Trophoblast cell (in vitro differentiated cells and primary cell): ENCODE data around the gene KLLN.

Experiments
- DNase-seq, 2 donors: peaks; one replicate each; pipeline ENCODE4 v3.0.0-alpha.2; 2016
- H2AFZ ChIP-seq: 2 replicates; pipeline ENCODE4 v1.6.1; 2013; ENCODE audit warnings: low read length, moderate library complexity, mild to moderate bottlenecking; ENCODE audit not compliant: insufficient read depth, poor library complexity
- H2AK5ac ChIP-seq: 2 replicates; pipeline ENCODE4 v1.6.1; 2013; ENCODE audit warnings: mild to moderate bottlenecking, low read length
- H2BK120ac ChIP-seq: 2 replicates; pipeline ENCODE4 v1.6.1; 2013; ENCODE audit warnings: low read length, mild to moderate bottlenecking, moderate library complexity; ENCODE audit not compliant: insufficient read depth, poor library complexity
- H2BK12ac ChIP-seq: 2 replicates; pipeline ENCODE4 v1.6.1; 2013; ENCODE audit warnings: mild to moderate bottlenecking, low read length, moderate library complexity
- H2BK5ac ChIP-seq: 2 replicates; pipeline ENCODE4 v1.6.1; 2013; ENCODE audit warnings: low read length, low read depth, moderate library complexity, mild to moderate bottlenecking; ENCODE audit not compliant: poor library complexity
- H3K14ac ChIP-seq: 2 replicates; pipeline ENCODE4 v1.6.1; 2013; ENCODE audit warnings: mild to moderate bottlenecking, low read length
- H3K18ac ChIP-seq: 2 replicates; pipeline ENCODE4 v1.6.1; 2013; ENCODE audit warnings: mild to moderate bottlenecking, low read length
- H3K23ac ChIP-seq: 2 replicates; pipeline ENCODE4 v1.6.1; 2013; ENCODE audit warnings: low read length
- H3K27ac ChIP-seq: 2 replicates; pipeline ENCODE4 v1.5.1; 2013; ENCODE audit warnings: low read depth, mild to moderate bottlenecking, inconsistent platforms, low read length, moderate library complexity
- H3K27me3 ChIP-seq: 2 replicates; pipeline ENCODE4 v1.6.1; 2013; ENCODE audit warnings: inconsistent platforms, mild to moderate bottlenecking, low read length, moderate library complexity; ENCODE audit not compliant: insufficient read depth
- H3K36me3 ChIP-seq, 2 experiments: 1 replicate in 1 of 2; 2 replicates in 1 of 2; pipeline ENCODE4 v1.6.1; 2013; ENCODE audit warnings: low read length in 2 of 2, mild to moderate bottlenecking in 2 of 2, moderate library complexity in 1 of 2; ENCODE audit not compliant: insufficient read depth in 2 of 2, control insufficient read depth in 1 of 2
- H3K4ac ChIP-seq: 2 replicates; pipeline ENCODE4 v1.6.1; 2013; ENCODE audit warnings: low read depth, mild to moderate bottlenecking, low read length, moderate library complexity
- H3K4me1 ChIP-seq, 2 experiments: 1 replicate in 1 of 2; 2 replicates in 1 of 2; pipeline ENCODE4 v1.6.1; 2013; ENCODE audit warnings: low read length in 2 of 2, mild to moderate bottlenecking in 2 of 2, moderate library complexity in 1 of 2; ENCODE audit not compliant: insufficient read depth in 2 of 2, control insufficient read depth in 1 of 2
- H3K4me2 ChIP-seq: 2 replicates; pipeline ENCODE4 v1.6.1; 2013; ENCODE audit warnings: inconsistent platforms, mild to moderate bottlenecking, low read length, moderate library complexity
- H3K4me3 ChIP-seq: 2 replicates; pipeline ENCODE4 v1.5.1; 2013; ENCODE audit warnings: mild to moderate bottlenecking, low read depth, low read length, inconsistent platforms
- H3K79me1 ChIP-seq: one replicate; pipeline ENCODE4 v1.6.1; 2013; ENCODE audit warnings: low read length
- H3K79me2 ChIP-seq: 2 replicates; pipeline ENCODE4 v1.6.1; 2013; ENCODE audit warnings: low read length, mild to moderate bottlenecking; ENCODE audit not compliant: control insufficient read depth, insufficient read depth, poor library complexity
- H3K9ac ChIP-seq: 2 replicates; pipeline ENCODE4 v1.6.1; 2013; ENCODE audit warnings: mild to moderate bottlenecking, low read length
- H3K9me3 ChIP-seq: 2 replicates; pipeline ENCODE4 v1.6.1; 2013; ENCODE audit warnings: low read depth, mild to moderate bottlenecking, control low read depth, inconsistent platforms, low read length; ENCODE audit not compliant: insufficient read depth
- H4K12ac ChIP-seq: 2 replicates; pipeline ENCODE4 v1.6.1; 2013; ENCODE audit warnings: low read depth, mild to moderate bottlenecking, low read length, moderate library complexity
- H4K8ac ChIP-seq: 2 replicates; pipeline ENCODE4 v1.6.1; 2013; ENCODE audit warnings: low read depth, mild to moderate bottlenecking, low read length, moderate library complexity
- H4K91ac ChIP-seq: one replicate; pipeline ENCODE4 v1.6.1; 2013; ENCODE audit warnings: low read depth, mild to moderate bottlenecking, low read length, moderate library complexity
- WGBS: extraction: QIAGEN DNeasy Blood & Tissue Kit; methylation state at CpG from one replicate; pipeline ENCODE4 v1.1.7; 2013; ENCODE audit warnings: missing lambda C conversion rate; ENCODE audit not compliant: insufficient read length, insufficient coverage; ENCODE audit errors: extremely low coverage; 5-methylcytosine and 5-hydroxymethylcytosine counted together

KLLN gene

DNA sequence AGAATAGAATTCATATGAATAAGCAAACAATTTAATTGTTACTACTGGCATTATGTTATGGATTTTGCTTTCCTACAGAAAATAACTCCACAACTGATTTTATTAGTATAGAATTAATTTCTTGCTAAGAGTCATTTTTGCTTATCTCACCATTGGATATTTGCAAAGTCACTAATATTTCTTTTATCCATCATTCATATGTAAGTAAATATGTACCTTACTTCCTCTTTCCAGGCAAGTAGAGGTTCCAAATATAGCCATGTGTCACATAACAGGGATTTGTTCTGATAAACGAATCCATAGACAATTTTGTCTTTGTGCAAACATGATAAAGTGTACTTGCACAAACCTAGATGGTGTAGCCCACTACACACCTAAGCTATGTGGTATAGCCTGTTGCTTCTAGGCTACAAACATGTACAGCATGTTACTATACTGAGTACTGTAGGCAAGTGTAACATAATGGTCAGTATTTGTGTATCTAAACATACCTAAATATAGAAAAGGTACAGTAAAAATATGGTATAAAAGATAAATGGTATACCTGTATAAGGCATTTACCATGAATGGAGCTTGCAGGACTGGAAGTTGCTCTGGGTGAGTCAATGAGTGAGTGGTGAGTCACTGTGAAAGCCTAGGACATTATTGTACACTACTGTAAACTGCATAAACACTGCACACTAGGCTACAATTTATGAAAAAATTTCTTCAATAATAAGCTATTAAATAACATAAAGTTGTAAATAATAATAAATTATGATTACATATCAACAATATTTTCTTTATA is 18.3 kb downstream of the KLLN start:
- Histone ChIP-seq H3K14ac (no peak overlapping the region), H3K9ac (no peak overlapping the region), H3K4ac (no peak overlapping the region), H3K4me2 (no peak overlapping the region), H3K79me2 (no peaks in the 10 kb centered on the region), H2AFZ (no peak overlapping the region), H4K8ac (no peak overlapping the region), H2BK120ac (no peak overlapping the region), H4K91ac (no peak overlapping the region), H3K9me3 (no peaks in the 10 kb centered on the region), H3K36me3 (no peaks in the 10 kb centered on the region), H4K12ac (no peak overlapping the region), H2AK5ac (no peak overlapping the region), H3K4me3 (no peak overlapping the region), H3K79me1 (peaks cover 13% of the 10 kb centered on the region), H3K27ac (no peak overlapping the region), H3K27me3 (no peaks in the 10 kb centered on the region), H3K23ac (no peak overlapping the region), H2BK12ac (no peak overlapping the region), H3K18ac (no peak overlapping the region), H3K4me1 (peaks cover 2 to 5% of the 10 kb centered on the region in 2 experiments), H2BK5ac (no peak overlapping the region)
- no CpG with 5 or more reads among the region's 1 CpG for WGBS
- peak; percentile 31 to 66 for DNase-seq

DNA sequence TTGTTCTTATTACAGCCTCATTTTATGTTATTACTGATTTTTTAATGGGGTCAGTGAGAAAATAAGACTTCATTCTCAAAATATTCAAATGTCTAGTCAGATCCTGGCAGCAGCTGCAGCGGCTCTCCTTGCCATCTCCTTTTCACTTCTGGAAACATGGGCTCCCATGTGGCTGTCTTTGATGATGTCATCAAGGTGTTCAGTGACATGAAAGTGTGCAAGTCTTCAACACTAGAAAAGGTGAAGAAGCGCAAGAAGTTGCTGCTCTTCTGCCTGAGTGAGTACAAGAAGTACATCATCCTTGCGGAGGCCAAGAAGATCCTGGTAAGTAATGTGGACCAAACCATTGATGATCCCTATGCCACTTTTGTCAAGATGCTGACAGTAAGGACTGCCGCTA is 19.6 kb downstream of the KLLN start:
- peak overlapping the region; percentile 28 for H4K91ac ChIP-seq
- H3K9ac ChIP-seq: no peak overlapping the region
- peak overlapping the region; percentile 4 for H3K14ac ChIP-seq
- no peak overlapping the region for H3K27ac ChIP-seq
- no peak overlapping the region for H3K4me2 ChIP-seq
- H2BK120ac ChIP-seq: peak overlapping the region; percentile 18
- H3K79me2 ChIP-seq: no peaks in the 10 kb centered on the region
- H3K36me3 ChIP-seq: no peaks in the 10 kb centered on the region
- peak overlapping the region; percentile 92 for H2AK5ac ChIP-seq
- peaks cover 2 to 5% of the 10 kb centered on the region in 2 experiments for H3K4me1 ChIP-seq
- no peak overlapping the region for H3K18ac ChIP-seq
- peaks cover 13% of the 10 kb centered on the region for H3K79me1 ChIP-seq
- no peak overlapping the region for H3K23ac ChIP-seq
- peak overlapping the region; percentile 74 for H2BK12ac ChIP-seq
- no peaks in the 10 kb centered on the region for H3K9me3 ChIP-seq
- peak overlapping the region; percentile 33 for H4K8ac ChIP-seq
- no CpG with 5 or more reads among the region's 4 CpGs for WGBS
- no peak for DNase-seq
- no peak overlapping the region for H2BK5ac ChIP-seq
- no peak overlapping the region for H2AFZ ChIP-seq
- peak overlapping the region; percentile 6 for H3K4ac ChIP-seq
- H4K12ac ChIP-seq: no peak overlapping the region
- H3K4me3 ChIP-seq: no peak overlapping the region
- no peaks in the 10 kb centered on the region for H3K27me3 ChIP-seq

DNA sequence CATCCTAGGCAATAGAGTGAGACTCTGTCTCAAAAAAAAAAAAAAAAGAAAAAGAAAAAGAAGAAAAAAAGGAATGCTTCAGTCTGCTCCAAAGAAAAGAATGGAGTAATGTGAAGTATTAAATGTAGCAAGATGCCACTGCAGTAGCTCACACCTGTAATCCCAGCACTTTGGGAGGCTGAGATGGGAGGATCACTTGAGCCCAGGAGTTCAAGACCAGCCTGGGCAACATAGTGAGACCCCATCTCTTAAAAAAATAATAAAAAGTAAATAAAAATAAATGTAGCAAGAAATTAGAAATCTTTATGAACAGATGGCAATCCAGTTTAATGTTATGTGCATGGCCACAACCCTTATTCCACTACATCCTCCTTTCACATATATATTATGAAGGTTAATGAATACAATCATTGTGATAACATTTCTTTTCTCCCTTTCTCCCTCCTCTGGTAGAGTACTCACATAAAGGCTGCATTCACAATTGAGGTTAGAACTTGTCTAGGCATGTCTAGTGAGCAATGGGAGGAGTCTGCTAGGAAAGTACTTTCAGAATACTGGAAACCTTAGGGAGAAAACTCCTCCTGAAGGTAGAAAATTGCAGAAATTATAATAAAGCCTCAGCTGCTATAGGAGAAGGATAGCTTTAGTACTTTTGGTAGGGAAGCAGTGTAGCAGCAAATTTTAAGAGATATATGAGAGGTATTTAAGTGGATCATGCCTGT is 20.4 kb downstream of the KLLN start:
- Histone ChIP-seq H3K4me1 (peaks cover 2 to 5% of the 10 kb centered on the region in 2 experiments), H2BK5ac (peak overlapping the region; percentile 8), H3K4ac (no peak overlapping the region), H2BK12ac (no peak overlapping the region), H3K27me3 (no peaks in the 10 kb centered on the region), H4K91ac (peak overlapping the region; percentile 75), H3K79me1 (peaks cover 13% of the 10 kb centered on the region), H2BK120ac (peak overlapping the region; percentile 94), H4K12ac (no peak overlapping the region), H3K27ac (no peak overlapping the region), H3K36me3 (no peaks in the 10 kb centered on the region), H3K23ac (no peak overlapping the region), H3K4me2 (no peak overlapping the region), H3K18ac (peak overlapping the region; percentile 75), H2AFZ (no peak overlapping the region), H3K79me2 (no peaks in the 10 kb centered on the region), H3K9ac (no peak overlapping the region), H2AK5ac (no peak overlapping the region), H3K9me3 (no peaks in the 10 kb centered on the region), H4K8ac (peak overlapping the region; percentile 22), H3K4me3 (no peak overlapping the region), H3K14ac (no peak overlapping the region)
- no peak for DNase-seq

DNA sequence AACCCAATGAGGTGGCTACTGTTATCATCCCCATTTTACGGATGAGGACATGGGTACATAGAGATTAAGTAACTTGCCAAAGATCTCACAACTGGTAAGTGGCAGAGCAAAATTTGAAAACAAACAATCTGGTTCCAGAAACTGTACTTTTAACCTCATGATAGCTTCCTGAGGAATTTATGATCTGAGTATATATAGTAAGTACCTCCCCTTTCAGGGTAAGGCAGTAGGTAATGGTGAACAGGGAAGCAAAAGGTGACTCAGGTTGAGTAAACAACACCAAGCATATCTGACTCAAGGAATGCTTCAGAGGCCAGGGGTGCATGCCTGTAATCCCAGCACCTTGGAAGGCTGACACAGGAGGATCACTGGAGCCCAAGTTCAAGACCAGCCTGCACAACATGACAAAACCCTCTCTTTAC is 21.1 kb downstream of the KLLN start:
- Histone ChIP-seq H2BK120ac (peak overlapping the region; percentile 94), H3K79me2 (no peaks in the 10 kb centered on the region), H3K27me3 (no peaks in the 10 kb centered on the region), H2AK5ac (no peak overlapping the region), H3K27ac (no peak overlapping the region), H4K8ac (peak overlapping the region; percentile 22), H3K4ac (no peak overlapping the region), H2BK5ac (peak overlapping the region; percentile 8), H3K79me1 (peaks cover 13% of the 10 kb centered on the region), H3K4me2 (no peak overlapping the region), H2AFZ (no peak overlapping the region), H3K9ac (no peak overlapping the region), H3K4me3 (no peak overlapping the region), H3K4me1 (peaks cover 2 to 5% of the 10 kb centered on the region in 2 experiments), H4K12ac (no peak overlapping the region), H3K36me3 (no peaks in the 10 kb centered on the region), H3K18ac (peak overlapping the region; percentile 75), H4K91ac (peak overlapping the region; percentile 75), H2BK12ac (peak overlapping the region; percentile 18), H3K9me3 (no peaks in the 10 kb centered on the region), H3K14ac (peak overlapping the region; percentile 39), H3K23ac (no peak overlapping the region)
- peak; percentile 45 to 58 for DNase-seq
- WGBS: no CpG with 5 or more reads among the region's 1 CpG
